GM12801 (cell line): ENCODE data around the gene HEATR5B.

ENCODE experiments used
- TF ChIP-seq, protein P1 (sequence below): IDR thresholded peaks from one replicate; pipeline ENCODE4 v1.5.1; 2011; ENCODE audit warnings: control low read depth; ENCODE audit not compliant: insufficient read length; ENCODE audit errors: extremely low read depth

Gene HEATR5B

DNA sequence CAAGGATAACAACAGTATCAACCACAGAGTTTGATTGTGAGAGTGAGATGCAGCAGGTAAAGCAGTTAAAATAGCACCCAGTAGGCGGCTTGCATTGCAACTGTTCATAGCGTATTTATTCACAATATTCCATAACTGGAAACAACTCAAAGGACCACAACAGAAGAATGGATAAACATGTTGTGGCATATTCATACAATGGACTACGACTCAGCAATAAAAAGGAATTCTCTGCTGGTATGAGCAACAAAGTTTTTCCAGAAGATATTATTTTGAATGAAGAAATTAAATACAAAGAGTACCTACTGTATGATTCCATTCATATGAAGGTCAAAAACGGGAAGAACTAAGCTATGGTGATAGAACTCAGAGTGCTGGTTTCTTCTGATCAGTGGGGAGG is 25.4 kb upstream of the HEATR5B start:
- TF ChIP-seq, protein P1, sequence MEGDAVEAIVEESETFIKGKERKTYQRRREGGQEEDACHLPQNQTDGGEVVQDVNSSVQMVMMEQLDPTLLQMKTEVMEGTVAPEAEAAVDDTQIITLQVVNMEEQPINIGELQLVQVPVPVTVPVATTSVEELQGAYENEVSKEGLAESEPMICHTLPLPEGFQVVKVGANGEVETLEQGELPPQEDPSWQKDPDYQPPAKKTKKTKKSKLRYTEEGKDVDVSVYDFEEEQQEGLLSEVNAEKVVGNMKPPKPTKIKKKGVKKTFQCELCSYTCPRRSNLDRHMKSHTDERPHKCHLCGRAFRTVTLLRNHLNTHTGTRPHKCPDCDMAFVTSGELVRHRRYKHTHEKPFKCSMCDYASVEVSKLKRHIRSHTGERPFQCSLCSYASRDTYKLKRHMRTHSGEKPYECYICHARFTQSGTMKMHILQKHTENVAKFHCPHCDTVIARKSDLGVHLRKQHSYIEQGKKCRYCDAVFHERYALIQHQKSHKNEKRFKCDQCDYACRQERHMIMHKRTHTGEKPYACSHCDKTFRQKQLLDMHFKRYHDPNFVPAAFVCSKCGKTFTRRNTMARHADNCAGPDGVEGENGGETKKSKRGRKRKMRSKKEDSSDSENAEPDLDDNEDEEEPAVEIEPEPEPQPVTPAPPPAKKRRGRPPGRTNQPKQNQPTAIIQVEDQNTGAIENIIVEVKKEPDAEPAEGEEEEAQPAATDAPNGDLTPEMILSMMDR = no peak

DNA sequence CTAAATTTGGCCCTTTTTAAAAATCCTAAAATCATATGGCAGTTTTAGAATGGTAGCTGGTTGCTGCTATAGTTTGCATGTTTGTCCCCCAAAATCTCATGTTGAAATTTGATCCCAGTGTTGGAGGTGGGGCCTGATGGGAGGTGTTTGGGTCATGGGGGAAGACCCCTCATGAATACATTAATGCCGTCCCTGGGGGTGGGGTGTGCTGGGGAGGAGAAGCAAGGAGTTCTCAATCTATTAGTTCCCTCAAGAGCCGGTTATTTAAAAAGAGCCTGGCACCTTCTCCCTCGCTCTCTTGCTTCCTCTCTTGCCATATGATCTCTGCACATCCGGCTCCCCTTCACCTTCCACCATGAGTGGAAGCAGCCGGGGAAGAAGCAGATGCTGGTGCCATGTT is 21.0 kb upstream of the HEATR5B start:
- TF ChIP-seq, protein P1 = no peak

- TF ChIP-seq, protein P1 = no peak
These were observed 20.0 kb upstream of the HEATR5B start for GRCh38 chr2:37104178-37104577.

DNA sequence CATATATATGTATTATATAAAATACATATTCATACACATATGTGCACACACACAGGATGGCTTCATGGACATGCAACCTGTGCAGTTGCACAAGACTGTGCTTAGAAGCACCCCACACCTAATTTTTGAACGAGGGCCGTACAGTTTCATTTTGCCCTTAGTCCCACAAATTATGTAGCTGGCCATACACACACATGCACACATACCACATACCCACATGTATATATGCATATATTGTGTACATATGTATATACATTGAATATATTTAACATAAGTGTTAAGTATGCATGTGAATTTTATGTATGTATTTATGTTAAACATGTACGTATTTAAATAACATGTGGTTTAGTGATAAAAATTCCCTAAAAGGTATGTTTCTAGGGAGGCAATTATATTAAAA is 18.4 kb upstream of the HEATR5B start:
- TF ChIP-seq, protein P1 = no peak

DNA sequence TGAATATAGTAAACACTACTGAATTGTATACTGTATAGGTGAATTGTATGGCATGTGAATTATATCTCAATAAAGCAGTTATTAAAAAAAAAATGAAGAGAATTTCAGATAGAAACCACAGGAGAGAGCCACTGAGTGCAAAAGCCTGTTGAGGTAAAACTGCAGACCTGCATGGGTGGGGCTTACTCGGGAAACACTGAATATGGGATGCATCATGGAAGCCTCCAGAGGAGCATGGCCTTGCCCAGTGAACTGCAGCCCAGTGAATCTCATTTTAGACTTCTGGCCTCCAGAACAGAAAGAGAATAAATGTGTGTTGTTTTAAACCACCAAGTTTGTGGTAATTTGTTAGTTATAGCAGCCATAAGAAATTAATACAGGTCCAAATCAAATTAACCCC is 15.9 kb upstream of the HEATR5B start:
- TF ChIP-seq, protein P1 = no peak

GRCh38 chr2:37098416-37099118 is 14.4 kb upstream of the HEATR5B start:
- TF ChIP-seq, protein P1 = no peak

DNA sequence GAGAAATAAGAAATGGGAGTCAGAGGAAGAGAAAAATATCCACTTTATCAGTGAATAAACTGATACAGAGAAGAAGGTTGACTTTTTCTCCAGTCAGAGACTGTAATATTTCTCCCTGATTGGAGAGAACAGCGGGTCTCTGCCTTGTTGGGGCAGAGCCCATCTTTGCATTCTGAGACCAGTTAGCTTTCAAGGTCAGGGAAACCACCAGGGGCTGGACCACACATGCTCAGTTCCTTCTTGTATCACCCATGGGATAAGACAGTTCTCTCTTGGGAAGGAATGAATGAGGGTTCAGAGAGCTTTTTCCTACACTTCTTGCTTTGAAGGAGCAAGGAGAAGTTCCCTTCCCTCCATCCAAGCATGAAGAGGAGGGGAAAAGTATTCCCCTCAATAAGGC is 12.4 kb upstream of the HEATR5B start:
- TF ChIP-seq, protein P1 = no peak

DNA sequence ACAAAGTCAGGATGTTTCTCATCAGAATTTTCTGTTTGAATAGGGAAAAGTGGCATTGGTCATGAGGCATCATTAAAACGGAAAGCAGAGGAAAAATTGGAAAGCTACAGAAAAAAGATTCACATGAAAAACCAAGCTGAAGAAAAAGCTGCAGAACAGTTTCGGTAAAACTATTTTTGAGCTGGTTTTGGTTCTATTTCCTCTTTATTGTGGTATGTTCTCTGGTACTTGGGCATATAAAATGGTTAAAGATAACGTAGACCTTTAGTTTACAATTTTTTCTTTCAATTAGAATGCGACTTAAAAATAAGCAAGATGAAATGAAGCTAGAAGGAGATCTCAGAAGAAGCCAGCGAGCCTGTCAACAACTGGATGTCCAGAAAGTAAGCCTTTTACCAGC is 7.7 kb upstream of the HEATR5B start:
- TF ChIP-seq, protein P1 = no peak
